Urinary bladder (tissue), 4 donors: ENCODE data around the gene ADRA2A. TPM values are rescaled to one million over a fixed set of nuclear protein-coding genes. Genes with fewer than 3 reads are reported as not detected.

Experiments used
- DNase-seq: peaks from one replicate; pipeline ENCODE4 v3.0.0-alpha.2; 2015; ENCODE audit errors: extremely low spot score
- H3K27ac ChIP-seq: one replicate; pipeline ENCODE4 v1.5.1; 2013; ENCODE audit warnings: low read depth, mild to moderate bottlenecking, moderate library complexity
- H3K36me3 ChIP-seq: one replicate; pipeline ENCODE4 v1.6.1; 2013; ENCODE audit warnings: mild to moderate bottlenecking, moderate library complexity; ENCODE audit not compliant: insufficient read depth
- H3K4me1 ChIP-seq: one replicate; pipeline ENCODE4 v1.6.1; 2013; ENCODE audit warnings: mild to moderate bottlenecking, moderate library complexity; ENCODE audit not compliant: insufficient read depth
- H3K4me3 ChIP-seq: one replicate; pipeline ENCODE4 v1.5.1; 2013; ENCODE audit warnings: low read depth, low read length
- WGBS: extraction: QIAGEN DNeasy Blood & Tissue Kit; methylation state at CpG from one replicate; pipeline ENCODE4 v1.1.7; 2013; 5-methylcytosine and 5-hydroxymethylcytosine counted together
- polyA plus RNA-seq: library from polyadenylated mRNA; stranded (reverse); fragments of 200-250 nt; gene quantifications from one replicate; pipeline ENCODE4 v1.2.3, GENCODE V29; 2013
- total RNA-seq: library from RNA; depleted of rRNA; stranded (reverse); fragments of >200 nt; gene quantifications from one replicate; pipeline ENCODE4 v1.2.3, GENCODE V29; 2014
- donor health status: healthy with polysubstance abuse.
- donor health status: healthy.

The ADRA2A gene
- total RNA-seq (3.6 TPM), polyA plus RNA-seq (15.0 TPM)

- H3K27ac ChIP-seq = no peak within 1 kb of the TSS
- H3K36me3 ChIP-seq = no peaks in the 10 kb centered on the region
- peaks cover 2% of the 10 kb centered on the region for H3K4me1 ChIP-seq
- H3K4me3 ChIP-seq = peak within 1 kb of the TSS; percentile 44
- DNase-seq = peak; percentile 15
- WGBS = under 1% methylated on average over 79 of the region's 79 CpGs
Observed at GRCh38 chr10:111076682-111077478, at the start of gene ADRA2A. Gene ADRA2A, plus strand, starts transcription at chr10:111077029. Its CDS starts 968 bp downstream, at chr10:111077997.

DNA sequence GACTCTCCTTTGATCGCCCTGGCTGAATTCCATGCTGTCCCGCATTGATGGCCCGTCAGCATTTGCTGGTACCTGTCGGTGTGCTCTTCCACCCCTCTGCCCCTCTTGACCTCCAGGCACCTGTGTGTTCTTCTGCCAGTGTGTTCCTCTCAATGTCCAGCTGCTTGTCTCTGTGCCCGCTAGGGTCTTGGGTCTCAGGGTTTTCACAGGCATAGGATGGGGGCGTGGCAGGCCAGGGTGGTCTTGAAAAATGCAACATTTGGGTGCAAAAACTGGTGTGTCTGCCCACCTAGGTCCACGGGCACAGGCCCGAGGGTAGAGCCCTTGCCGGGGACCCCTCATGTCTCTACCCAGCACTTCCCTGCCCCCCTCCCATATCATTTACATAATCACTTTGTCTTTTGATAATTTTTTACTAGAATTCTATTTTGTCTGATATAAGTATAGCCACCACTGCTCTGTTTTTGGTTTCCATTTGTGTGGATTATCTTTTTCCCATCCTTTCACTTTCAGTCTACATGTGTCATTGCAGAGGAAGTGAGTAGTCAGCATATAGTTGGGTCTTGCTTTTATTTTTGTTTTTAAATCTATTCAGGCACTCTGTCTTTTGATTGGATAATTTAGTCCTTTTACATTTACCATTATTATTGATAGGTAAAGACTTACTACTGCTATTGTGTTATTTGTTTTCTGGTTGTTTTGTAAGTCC, 46.6 kb upstream of the ADRA2A start:
- 97% methylated on average over 9 of the region's 9 CpGs for WGBS

DNA sequence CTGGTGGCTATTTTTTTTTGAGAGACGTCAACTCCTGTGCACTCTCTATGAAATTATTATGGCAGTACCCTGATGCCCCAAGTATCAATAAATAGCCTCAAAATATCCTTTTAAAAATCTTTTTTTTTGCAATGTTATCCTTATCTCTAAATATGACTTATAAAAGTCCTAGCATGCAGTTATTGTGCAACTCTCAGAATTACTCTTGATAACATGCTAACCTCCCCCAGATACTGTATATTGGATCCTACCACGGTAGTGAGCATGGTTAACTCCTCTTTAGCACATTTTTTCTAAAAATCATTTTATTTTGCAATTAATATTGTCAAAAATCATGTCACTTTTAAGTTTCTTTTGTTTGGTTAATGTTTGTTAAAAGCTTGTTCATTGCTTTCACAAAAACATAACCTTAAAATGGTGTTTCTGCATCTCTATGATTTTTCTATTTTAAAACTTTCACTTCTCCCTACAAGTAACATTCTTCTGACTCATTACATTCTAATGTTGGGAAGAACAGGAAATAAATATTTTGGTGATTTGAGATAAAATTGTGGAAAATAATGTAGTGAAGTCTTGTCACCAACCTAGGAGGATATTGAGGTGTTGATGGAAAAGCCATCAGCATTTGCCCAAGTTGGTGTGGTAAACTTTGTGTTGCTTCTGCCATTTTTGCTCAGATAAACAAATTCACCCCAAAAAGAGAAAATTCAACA, 42.1 kb upstream of the ADRA2A start:
- no peak for DNase-seq
- Histone ChIP-seq H3K4me3 (no peak overlapping the region), H3K27ac (no peak overlapping the region), H3K36me3 (no peaks in the 10 kb centered on the region), H3K4me1 (no peaks in the 10 kb centered on the region)
- 78% methylated on average over 2 of the region's 2 CpGs for WGBS

More for the DNA sequence above, 46.6 kb upstream of the ADRA2A start:
- Histone ChIP-seq H3K27ac (no peak overlapping the region), H3K4me3 (no peak overlapping the region), H3K36me3 (no peaks in the 10 kb centered on the region), H3K4me1 (no peaks in the 10 kb centered on the region)
- DNase-seq = no peak

- H3K36me3 ChIP-seq = no peaks in the 10 kb centered on the region
- DNase-seq = no peak
- H3K27ac ChIP-seq = no peak overlapping the region
- H3K4me1 ChIP-seq = no peaks in the 10 kb centered on the region
- no peak overlapping the region for H3K4me3 ChIP-seq
Observed at GRCh38 chr10:111035542-111035941, 41.3 kb upstream of the ADRA2A start.

DNA sequence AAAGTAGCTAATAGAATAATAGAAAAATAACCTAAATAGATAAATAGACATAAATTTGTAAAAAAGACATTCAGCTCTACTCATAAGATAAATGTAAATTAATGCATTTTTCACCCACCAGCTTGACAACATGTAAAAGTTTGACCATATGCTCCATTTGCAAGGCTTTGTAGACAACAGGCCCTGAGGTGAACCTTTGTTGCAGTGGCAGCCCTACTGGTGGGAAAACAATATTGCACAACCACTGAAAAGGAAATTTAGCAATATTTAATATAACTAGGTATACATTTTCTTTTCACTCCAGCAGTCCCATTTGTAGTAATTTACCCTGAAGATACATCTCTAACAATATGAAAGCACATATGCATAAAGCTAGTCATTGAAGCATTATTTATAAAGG, 39.0 kb upstream of the ADRA2A start:
- Histone ChIP-seq H3K4me3 (no peak overlapping the region), H3K4me1 (no peaks in the 10 kb centered on the region), H3K27ac (no peak overlapping the region), H3K36me3 (no peaks in the 10 kb centered on the region)
- DNase-seq = no peak

GRCh38 chr10:111039522-111039921, 37.3 kb upstream of the ADRA2A start:
- Histone ChIP-seq H3K4me3 (no peak overlapping the region), H3K4me1 (no peaks in the 10 kb centered on the region), H3K27ac (no peak overlapping the region), H3K36me3 (no peaks in the 10 kb centered on the region)
- WGBS = 77% methylated on average over 2 of the region's 2 CpGs
- DNase-seq = no peak

DNA sequence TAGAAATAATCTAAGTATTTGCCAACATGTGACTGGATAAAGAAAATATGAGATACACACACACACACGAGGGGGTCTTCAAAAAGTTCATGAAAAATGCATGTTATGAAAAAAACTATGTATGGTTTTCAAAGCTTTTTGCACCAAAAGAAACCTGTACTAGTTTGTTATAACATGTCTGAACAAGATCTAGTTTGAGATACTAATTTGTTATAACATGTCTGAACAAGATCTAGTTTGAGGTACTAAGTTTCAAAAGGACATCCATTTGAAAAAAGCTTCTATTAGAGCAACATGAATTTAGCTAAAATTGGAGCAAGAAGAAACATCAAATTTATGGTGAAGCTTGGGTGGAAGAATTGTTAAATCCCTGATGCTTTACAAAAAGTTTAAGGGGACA, 19.8 kb upstream of the ADRA2A start:
- no peaks in the 10 kb centered on the region for H3K36me3 ChIP-seq
- H3K4me1 ChIP-seq = no peaks in the 10 kb centered on the region
- no peak for DNase-seq
- H3K27ac ChIP-seq = no peak overlapping the region
- 48% methylated on average over 1 of the region's 1 CpG for WGBS
- H3K4me3 ChIP-seq = no peak overlapping the region

GRCh38 chr10:111063471-111063870, 13.4 kb upstream of the ADRA2A start:
- H3K4me3 ChIP-seq = no peak overlapping the region
- no peak for DNase-seq
- H3K4me1 ChIP-seq = no peaks in the 10 kb centered on the region
- WGBS = 95% methylated on average over 2 of the region's 2 CpGs
- H3K36me3 ChIP-seq = no peaks in the 10 kb centered on the region
- no peak overlapping the region for H3K27ac ChIP-seq

- WGBS = 41% methylated on average over 3 of the region's 3 CpGs
- no peak for DNase-seq
- Histone ChIP-seq H3K27ac (no peak overlapping the region), H3K4me1 (no peaks in the 10 kb centered on the region), H3K4me3 (no peak overlapping the region), H3K36me3 (no peaks in the 10 kb centered on the region)
Observed at GRCh38 chr10:111072232-111072631, 4.6 kb upstream of the ADRA2A start.

DNA sequence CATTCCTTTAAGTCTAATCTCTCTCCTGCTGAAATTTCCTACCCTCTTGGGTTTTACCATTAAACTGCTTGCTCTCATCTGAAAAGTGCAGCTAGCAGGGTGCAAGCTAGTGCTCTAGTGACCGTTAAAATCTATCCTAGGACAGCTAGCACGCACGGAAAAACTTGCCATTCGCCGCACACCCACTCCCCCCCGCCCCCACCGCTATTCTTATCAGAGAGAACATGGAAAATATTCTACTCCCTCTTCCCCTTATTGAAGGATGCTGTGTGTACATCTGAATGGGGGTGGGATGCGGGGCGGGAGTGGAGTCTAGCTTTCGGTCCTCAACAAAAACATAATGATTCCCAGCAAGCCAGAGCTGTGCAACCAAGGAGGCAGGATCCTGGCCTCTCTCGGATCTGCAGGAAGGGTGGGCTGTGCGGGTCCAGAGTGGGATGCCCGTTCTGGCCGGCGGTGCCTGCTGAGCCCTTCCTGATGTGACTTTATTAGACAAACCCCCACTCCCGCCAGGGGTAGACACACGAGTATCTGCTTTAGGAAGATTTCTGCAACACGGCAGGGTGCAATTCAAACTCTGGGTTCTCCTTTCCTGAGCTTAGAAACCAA, 1.1 kb upstream of the ADRA2A start:
- H3K36me3 ChIP-seq = no peaks in the 10 kb centered on the region
- H3K4me3 ChIP-seq = no peak overlapping the region
- no peak for DNase-seq
- 22% methylated on average over 18 of the region's 18 CpGs for WGBS
- no peak overlapping the region for H3K27ac ChIP-seq
- H3K4me1 ChIP-seq = peaks cover 2% of the 10 kb centered on the region

GRCh38 chr10:111076191-111076681, 593 bp upstream of the ADRA2A start:
- H3K36me3 ChIP-seq = no peaks in the 10 kb centered on the region
- H3K27ac ChIP-seq = no peak overlapping the region
- peak; percentile 41 for DNase-seq
- H3K4me3 ChIP-seq = peak overlapping the region; percentile 44
- under 1% methylated on average over 39 of the region's 39 CpGs for WGBS
- peaks cover 2% of the 10 kb centered on the region for H3K4me1 ChIP-seq

DNA sequence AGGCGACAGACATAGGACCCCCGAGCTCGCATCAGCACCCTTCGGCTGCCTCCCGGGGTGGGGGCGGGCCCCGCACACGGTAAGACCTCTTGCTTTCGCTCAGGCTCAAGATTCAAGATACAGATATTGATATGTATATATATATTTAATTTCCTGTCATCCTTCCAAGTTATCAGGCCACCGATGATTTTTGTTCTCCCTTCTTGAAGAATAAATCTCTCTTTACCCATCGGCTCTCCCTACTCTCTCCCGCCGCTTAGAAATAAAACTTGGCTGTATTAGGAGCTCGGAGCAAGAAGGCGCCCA, 603 bp downstream of the ADRA2A start:
- no peak for DNase-seq
- no peaks in the 10 kb centered on the region for H3K36me3 ChIP-seq
- H3K27ac ChIP-seq = no peak overlapping the region
- WGBS = 2% methylated on average over 15 of the region's 15 CpGs
- peaks cover 2% of the 10 kb centered on the region for H3K4me1 ChIP-seq
- peak overlapping the region; percentile 44 for H3K4me3 ChIP-seq

DNA sequence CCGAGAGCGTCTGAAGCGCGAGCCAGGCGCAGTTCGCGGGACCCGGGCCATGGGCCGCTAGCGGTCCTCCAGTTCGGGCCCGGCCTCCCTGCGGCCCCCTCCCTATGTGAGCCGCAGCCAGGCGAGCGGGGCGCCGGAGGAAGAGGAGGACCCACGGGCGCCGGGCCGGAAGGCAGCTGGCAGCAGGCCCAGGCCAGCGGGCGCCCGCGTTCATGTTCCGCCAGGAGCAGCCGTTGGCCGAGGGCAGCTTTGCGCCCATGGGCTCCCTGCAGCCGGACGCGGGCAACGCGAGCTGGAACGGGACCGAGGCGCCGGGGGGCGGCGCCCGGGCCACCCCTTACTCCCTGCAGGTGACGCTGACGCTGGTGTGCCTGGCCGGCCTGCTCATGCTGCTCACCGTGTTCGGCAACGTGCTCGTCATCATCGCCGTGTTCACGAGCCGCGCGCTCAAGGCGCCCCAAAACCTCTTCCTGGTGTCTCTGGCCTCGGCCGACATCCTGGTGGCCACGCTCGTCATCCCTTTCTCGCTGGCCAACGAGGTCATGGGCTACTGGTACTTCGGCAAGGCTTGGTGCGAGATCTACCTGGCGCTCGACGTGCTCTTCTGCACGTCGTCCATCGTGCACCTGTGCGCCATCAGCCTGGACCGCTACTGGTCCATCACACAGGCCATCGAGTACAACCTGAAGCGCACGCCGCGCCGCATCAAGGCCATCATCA, 1.1 kb downstream of the ADRA2A start:
- 9% methylated on average over 78 of the region's 78 CpGs for WGBS
- Histone ChIP-seq H3K4me3 (peak overlapping the region; percentile 44), H3K27ac (no peak overlapping the region), H3K4me1 (peaks cover 2% of the 10 kb centered on the region), H3K36me3 (no peaks in the 10 kb centered on the region)
- no peak for DNase-seq
